ENCODE results near the gene KPNB1.

The KPNB1 gene

DNA sequence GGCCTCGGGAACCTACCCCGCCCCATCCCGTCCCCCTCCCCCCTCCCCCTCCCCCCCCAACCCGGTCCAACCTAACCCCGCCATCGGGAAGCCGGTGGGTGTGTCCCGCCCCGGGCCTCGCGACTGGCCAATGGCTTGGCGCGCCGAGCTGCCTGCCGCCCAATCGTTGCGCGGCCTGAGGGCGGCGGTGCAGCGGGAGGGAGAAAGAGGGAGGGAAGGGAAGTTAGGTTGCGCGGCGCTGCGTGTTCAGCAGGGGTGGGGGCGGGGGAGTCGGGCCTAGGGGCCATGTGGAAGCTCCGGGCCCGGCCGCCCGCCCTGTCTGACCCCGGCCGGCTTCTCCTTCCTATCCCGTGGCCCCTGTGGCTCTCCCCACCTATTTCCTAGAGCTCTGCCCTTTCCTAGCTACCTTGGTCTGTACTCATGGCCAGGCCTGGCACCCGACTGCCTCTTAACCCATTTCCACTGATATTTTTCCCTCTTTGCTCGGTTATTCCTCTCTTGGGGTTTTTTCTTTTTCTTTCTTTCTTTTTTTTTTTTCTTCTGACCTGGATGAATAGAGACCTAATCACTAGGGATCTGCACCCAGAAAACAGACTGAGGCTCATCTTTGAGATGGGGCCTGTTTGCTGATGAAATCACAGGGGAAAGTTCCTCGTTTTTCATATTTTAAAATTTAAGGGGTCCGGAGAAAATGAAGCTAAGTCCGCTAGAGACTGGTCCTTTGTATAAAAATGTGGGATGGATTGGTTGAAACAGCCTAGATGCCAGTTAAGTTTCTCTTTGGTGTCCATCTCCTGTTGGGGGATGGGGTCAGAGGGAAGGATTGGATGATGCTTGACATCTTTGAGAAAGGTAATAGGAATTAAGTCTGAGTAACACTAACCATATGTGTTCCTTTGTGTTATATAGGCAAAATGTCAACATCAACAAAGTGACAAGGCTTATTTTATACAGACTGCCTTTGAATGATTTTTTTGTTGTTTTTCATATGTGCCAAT lies 1.1 kb downstream of the KPNB1 start:
- ChIA-PET CTCF (interaction anchor here (3.2 kb wide), 1 partner anchor 12 kb away, joined by 15 read pairs; no protein-coding TSS in a partner anchor), POLR2A (interaction anchor here (0.8 to 2.7 kb wide), 13 partner anchors 10 to 180 kb away, joined by 3 to 30 read pairs (median 5); partner anchors contain the start of genes LRRC46, MRPL10 and OSBPL7)
- TF ChIP-seq BHLHE40 (IDR thresholded peaks at IDR 0.05; ENCODE audit: borderline replicate concordance) (no peak), L3MBTL2 (conservative IDR thresholded peaks at IDR 0.05) (peak; percentile 11; the same call in 1 of the 2 replicates), ELF4 (IDR thresholded peaks at IDR 0.05) (peak; percentile 15; the same call in 1 of the 2 replicates), CTBP1 (IDR thresholded peaks at IDR 0.05; ENCODE audit: borderline replicate concordance) (no peak), LEF1 (IDR thresholded peaks at IDR 0.05; ENCODE audit: borderline replicate concordance) (no peak), NFRKB (IDR thresholded peaks at IDR 0.05) (no peak), FOXM1 (IDR thresholded peaks at IDR 0.05; ENCODE audit: borderline replicate concordance) (no peak), SP1 (IDR thresholded peaks at IDR 0.05) (no peak)
- TF ChIP-seq, protein P1, sequence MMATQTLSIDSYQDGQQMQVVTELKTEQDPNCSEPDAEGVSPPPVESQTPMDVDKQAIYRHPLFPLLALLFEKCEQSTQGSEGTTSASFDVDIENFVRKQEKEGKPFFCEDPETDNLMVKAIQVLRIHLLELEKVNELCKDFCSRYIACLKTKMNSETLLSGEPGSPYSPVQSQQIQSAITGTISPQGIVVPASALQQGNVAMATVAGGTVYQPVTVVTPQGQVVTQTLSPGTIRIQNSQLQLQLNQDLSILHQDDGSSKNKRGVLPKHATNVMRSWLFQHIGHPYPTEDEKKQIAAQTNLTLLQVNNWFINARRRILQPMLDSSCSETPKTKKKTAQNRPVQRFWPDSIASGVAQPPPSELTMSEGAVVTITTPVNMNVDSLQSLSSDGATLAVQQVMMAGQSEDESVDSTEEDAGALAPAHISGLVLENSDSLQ (IDR thresholded peaks at IDR 0.05) = 0 out of 2 replicates have a peak, but pooled peaks have one; percentile 1
- peak; percentile 96 for DNase-seq (ENCODE audit: extremely low spot score)

DNA sequence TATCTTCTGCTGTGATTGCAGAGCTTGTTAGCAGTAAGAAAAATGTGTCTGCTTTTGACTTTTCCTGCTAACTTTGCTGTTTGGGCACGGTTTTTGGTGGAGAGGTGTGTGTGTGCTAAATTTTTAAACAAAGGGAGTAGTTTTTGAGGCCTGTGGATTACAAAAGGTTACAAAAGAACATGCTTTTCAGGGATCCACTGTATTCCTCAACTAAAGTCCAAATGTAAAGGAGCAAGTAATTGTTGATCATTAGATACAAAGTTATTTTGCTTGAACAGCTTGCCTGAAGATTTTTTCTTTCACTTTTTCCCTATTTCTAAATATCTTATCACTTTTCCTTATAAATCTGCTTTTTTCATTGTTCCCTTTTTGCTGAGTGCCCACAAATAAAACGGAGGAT lies 2.0 kb downstream of the KPNB1 start:
- no peak for TF ChIP-seq TARDBP (IDR thresholded peaks at IDR 0.05)
- ChIA-PET POLR2A (no interaction called here), CTCF (interaction anchor here (3.2 kb wide), 1 partner anchor 12 kb away, joined by 15 read pairs; no protein-coding TSS in a partner anchor)
- no peak for DNase-seq (ENCODE audit: extremely low spot score)

DNA sequence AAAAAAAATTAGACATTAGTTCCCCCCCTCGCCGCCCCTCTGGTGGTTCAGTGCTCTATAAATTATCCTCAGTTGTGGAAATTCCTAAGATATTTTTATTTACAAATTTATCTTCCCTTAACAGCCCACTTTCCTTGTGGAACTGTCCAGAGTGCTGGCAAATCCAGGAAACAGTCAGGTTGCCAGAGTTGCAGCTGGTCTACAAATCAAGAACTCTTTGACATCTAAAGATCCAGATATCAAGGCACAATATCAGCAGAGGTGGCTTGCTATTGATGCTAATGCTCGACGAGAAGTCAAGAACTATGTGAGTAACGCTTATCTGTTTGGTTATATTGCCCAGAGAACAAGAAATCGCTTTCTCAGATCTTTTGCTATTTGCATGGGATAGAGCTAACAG lies 2.9 kb downstream of the KPNB1 start:
- CTCF ChIA-PET = no interaction called here
- POLR2A ChIA-PET = interaction anchor here (1.0 to 1.2 kb wide), 2 partner anchors 11 to 179 kb away, joined by 3 to 4 read pairs; partner anchors contain the start of genes LRRC46 and MRPL10
- DNase-seq (ENCODE audit: extremely low spot score) = no peak
- TF ChIP-seq NFRKB (IDR thresholded peaks at IDR 0.05) (no peak), L3MBTL2 (conservative IDR thresholded peaks at IDR 0.05) (no peak), TARDBP (IDR thresholded peaks at IDR 0.05) (no peak), CTBP1 (IDR thresholded peaks at IDR 0.05; ENCODE audit: borderline replicate concordance) (no peak), HDGF (IDR thresholded peaks at IDR 0.05; ENCODE audit: borderline replicate concordance) (no peak), LEF1 (IDR thresholded peaks at IDR 0.05; ENCODE audit: borderline replicate concordance) (no peak), ELF4 (IDR thresholded peaks at IDR 0.05) (no peak), FOXM1 (IDR thresholded peaks at IDR 0.05; ENCODE audit: borderline replicate concordance) (no peak), FOXA1 (IDR thresholded peaks at IDR 0.05) (no peak), SUZ12 (IDR thresholded peaks at IDR 0.05) (no peak), SP1 (IDR thresholded peaks at IDR 0.05) (no peak), BHLHE40 (IDR thresholded peaks at IDR 0.05; ENCODE audit: borderline replicate concordance) (no peak), ARNT (IDR thresholded peaks at IDR 0.05) (no peak), FOXK2 (IDR thresholded peaks at IDR 0.05) (no peak), ZNF384 (IDR thresholded peaks at IDR 0.05) (no peak)
- TF ChIP-seq, protein P1 (IDR thresholded peaks at IDR 0.05) = no peak

DNA sequence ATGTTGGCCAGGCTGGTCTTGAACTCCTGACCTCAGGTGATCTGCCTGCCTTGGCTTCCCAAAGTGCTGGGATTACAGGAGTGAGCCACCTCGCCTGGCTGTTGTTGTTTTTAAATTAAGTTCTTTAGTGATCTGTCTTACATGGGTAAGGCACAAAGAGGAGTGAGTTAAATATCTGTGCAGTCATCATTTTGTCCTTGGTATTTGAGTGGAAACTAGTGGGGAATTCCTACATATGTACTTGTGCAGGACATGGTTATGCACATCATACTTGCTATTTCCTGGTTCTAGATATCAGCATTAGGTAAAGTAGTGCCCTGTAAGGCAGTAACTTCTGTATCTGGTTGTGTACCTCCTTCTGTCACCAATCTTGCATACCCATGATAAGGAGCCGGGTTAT lies 3.7 kb downstream of the KPNB1 start:
- POLR2A ChIA-PET = interaction anchor here (1.0 to 1.2 kb wide), 2 partner anchors 10 to 178 kb away, joined by 3 to 4 read pairs; partner anchors contain the start of genes LRRC46 and MRPL10
- CTCF ChIA-PET = interaction anchor here (1.1 kb wide), 1 partner anchor 11 kb away, joined by 5 read pairs; no protein-coding TSS in a partner anchor
- no peak for TF ChIP-seq ARNT (IDR thresholded peaks at IDR 0.05)
- TF ChIP-seq BHLHE40 (IDR thresholded peaks at IDR 0.05; ENCODE audit: borderline replicate concordance) = no peak
- no peak for TF ChIP-seq ZNF384 (IDR thresholded peaks at IDR 0.05)
- TF ChIP-seq FOXA1 (IDR thresholded peaks at IDR 0.05) = no peak
- TF ChIP-seq TARDBP (IDR thresholded peaks at IDR 0.05) = no peak
- no peak for TF ChIP-seq HDGF (IDR thresholded peaks at IDR 0.05; ENCODE audit: borderline replicate concordance)
- TF ChIP-seq ELF4 (IDR thresholded peaks at IDR 0.05) = no peak
- TF ChIP-seq FOXK2 (IDR thresholded peaks at IDR 0.05) = no peak
- no peak for DNase-seq (ENCODE audit: extremely low spot score)

DNA sequence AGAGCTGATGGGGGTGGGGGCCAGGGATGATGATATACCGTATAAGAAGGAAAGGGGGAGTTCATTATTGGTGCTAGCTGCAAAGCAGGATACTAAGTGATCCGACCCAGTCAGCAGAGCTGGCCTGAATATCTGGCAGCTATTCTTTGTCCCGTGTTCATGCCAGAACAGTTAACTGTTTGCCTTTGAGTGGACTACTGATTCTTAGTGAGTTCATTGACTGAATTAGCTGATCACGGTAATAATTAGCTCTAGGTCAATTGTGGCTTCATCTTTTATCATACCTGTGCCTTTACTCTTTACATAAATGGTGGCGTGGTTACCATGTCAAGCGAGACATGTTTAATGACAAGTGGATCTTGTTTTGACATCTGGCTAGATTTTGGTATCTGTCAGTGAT lies 5.3 kb downstream of the KPNB1 start:
- DNase-seq (ENCODE audit: extremely low spot score) = no peak
- ChIA-PET CTCF (interaction anchor here (0.6 kb wide), 1 partner anchor 86 kb away, joined by 5 read pairs; no protein-coding TSS in a partner anchor), POLR2A (interaction anchor here (0.9 kb wide), 1 partner anchor 8 kb away, joined by 3 read pairs; no protein-coding TSS in a partner anchor)
- no peak for TF ChIP-seq FOXK2 (IDR thresholded peaks at IDR 0.05)
- TF ChIP-seq ARNT (IDR thresholded peaks at IDR 0.05) = no peak
- TF ChIP-seq ELF4 (IDR thresholded peaks at IDR 0.05) = no peak
- no peak for TF ChIP-seq FOXM1 (IDR thresholded peaks at IDR 0.05; ENCODE audit: borderline replicate concordance)
- no peak for TF ChIP-seq NFRKB (IDR thresholded peaks at IDR 0.05)
- no peak for TF ChIP-seq ZNF384 (IDR thresholded peaks at IDR 0.05)
- no peak for TF ChIP-seq LEF1 (IDR thresholded peaks at IDR 0.05; ENCODE audit: borderline replicate concordance)
- no peak for TF ChIP-seq SUZ12 (IDR thresholded peaks at IDR 0.05)
- TF ChIP-seq HDGF (IDR thresholded peaks at IDR 0.05; ENCODE audit: borderline replicate concordance) = no peak
- no peak for TF ChIP-seq L3MBTL2 (conservative IDR thresholded peaks at IDR 0.05)
- no peak for TF ChIP-seq FOXA1 (IDR thresholded peaks at IDR 0.05)
- no peak for TF ChIP-seq BHLHE40 (IDR thresholded peaks at IDR 0.05; ENCODE audit: borderline replicate concordance)
- TF ChIP-seq CTBP1 (IDR thresholded peaks at IDR 0.05; ENCODE audit: borderline replicate concordance) = no peak
- TF ChIP-seq TARDBP (IDR thresholded peaks at IDR 0.05) = no peak
- TF ChIP-seq, protein P1 (IDR thresholded peaks at IDR 0.05) = no peak
- no peak for TF ChIP-seq SP1 (IDR thresholded peaks at IDR 0.05)
